Measurements from ENCODE around the gene FYCO1. TPM values are rescaled to one million over a fixed set of nuclear protein-coding genes. Genes with fewer than 3 reads are reported as not detected.

FYCO1 gene
- total and polyA plus RNA-seq, 9 of the 15 experiments (the other 6 are each of a cell fraction or from before 2014, with no cell fraction given) = 2.1 to 13.8 (median 7.4) TPM

GRCh38 chr3:45986303-45986982 is 9.2 kb downstream of the FYCO1 start:
- Histone ChIP-seq H3K9me1 (ENCODE audit: control insufficient read depth, insufficient read depth, low read length) (peaks cover 9% of the 10 kb centered on the region), H3K27ac (ENCODE audit: extremely low read depth, low read depth, low read length) (peak overlapping the region; percentile 33; the same call in 1 of the 3 replicates), H2AFZ (ENCODE audit: low read depth, low read length) (no peak overlapping the region), H3K36me3 (ENCODE audit: control insufficient read depth, insufficient read depth, low read length) (peaks cover 42% of the 10 kb centered on the region), H3K9me3 (replicated peaks; ENCODE audit: control insufficient read depth, insufficient read depth, low read depth, low read length) (no peaks in the 10 kb centered on the region), H3K4me3 (no peak overlapping the region), H3K79me2 (ENCODE audit: control insufficient read depth, insufficient read depth, low read length) (peaks cover 51% of the 10 kb centered on the region), H3K9ac (ENCODE audit: insufficient read depth in 1 of 2, low read depth in 2 of 2, low read length in 2 of 2) (peak overlapping the region in 1 of 2 experiments; percentile 47; a peak in 1 of 4 replicates), H3K4me1 (replicated peaks in 1 of 2; ENCODE audit: control insufficient read depth in 2 of 2, insufficient read depth in 2 of 2, low read length in 2 of 2) (peaks cover 16 to 45% of the 10 kb centered on the region in 2 experiments), H3K27me3 (ENCODE audit: control insufficient read depth in 2 of 2, insufficient read depth in 2 of 2, low read length in 2 of 2) (no peaks in the 10 kb centered on the region), H3K4me2 (ENCODE audit: insufficient read depth, low read length) (peak overlapping the region; percentile 14; the same call in 1 of the 2 replicates), H4K20me1 (replicated peaks; ENCODE audit: control insufficient read depth, insufficient read depth, low read length) (peaks cover 27% of the 10 kb centered on the region)
- no peak for ATAC-seq
- BruUV-seq (replicated peaks) = no TSS peak
- peak; percentile 81; the same call in 1 of the 2 replicates for TF ChIP-seq HMBOX1 (IDR thresholded peaks at IDR 0.05)
- peak; percentile 42; the same call in 1 of the 2 replicates for TF ChIP-seq FOSL1 (tag; conservative IDR thresholded peaks at IDR 0.05)
- TF ChIP-seq CBX8 (IDR thresholded peaks at IDR 0.05; ENCODE audit: borderline replicate concordance, extremely low read depth, low read depth, low read length, poor library complexity, severe bottlenecking) = no peak
- no peak for TF ChIP-seq STAT5A (IDR thresholded peaks at IDR 0.05; ENCODE audit: borderline replicate concordance, low read length)
- no peak for TF ChIP-seq ZNF311 (CRISPR knock-in tag; IDR thresholded peaks at IDR 0.05)
- TF ChIP-seq MEF2D (tag; conservative IDR thresholded peaks at IDR 0.05; ENCODE audit: low read depth) = peak; percentile 25; the same call in 1 of the 2 replicates
- no peak for TF ChIP-seq ZFP36 (IDR thresholded peaks at IDR 0.05; ENCODE audit: low read depth, low read length, partially characterized antibody)
- TF ChIP-seq ZNF707 (CRISPR knock-in tag; conservative IDR thresholded peaks at IDR 0.05) = no peak
- TF ChIP-seq, protein P1, sequence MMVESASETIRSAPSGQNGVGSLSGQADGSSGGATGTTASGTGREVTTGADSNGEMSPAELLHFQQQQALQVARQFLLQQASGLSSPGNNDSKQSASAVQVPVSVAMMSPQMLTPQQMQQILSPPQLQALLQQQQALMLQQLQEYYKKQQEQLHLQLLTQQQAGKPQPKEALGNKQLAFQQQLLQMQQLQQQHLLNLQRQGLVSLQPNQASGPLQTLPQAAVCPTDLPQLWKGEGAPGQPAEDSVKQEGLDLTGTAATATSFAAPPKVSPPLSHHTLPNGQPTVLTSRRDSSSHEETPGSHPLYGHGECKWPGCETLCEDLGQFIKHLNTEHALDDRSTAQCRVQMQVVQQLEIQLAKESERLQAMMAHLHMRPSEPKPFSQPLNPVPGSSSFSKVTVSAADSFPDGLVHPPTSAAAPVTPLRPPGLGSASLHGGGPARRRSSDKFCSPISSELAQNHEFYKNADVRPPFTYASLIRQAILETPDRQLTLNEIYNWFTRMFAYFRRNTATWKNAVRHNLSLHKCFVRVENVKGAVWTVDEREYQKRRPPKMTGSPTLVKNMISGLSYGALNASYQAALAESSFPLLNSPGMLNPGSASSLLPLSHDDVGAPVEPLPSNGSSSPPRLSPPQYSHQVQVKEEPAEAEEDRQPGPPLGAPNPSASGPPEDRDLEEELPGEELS (CRISPR knock-in tag; IDR thresholded peaks at IDR 0.05; ENCODE audit: borderline replicate concordance) = no peak
- no peak for TF ChIP-seq MYC (IDR thresholded peaks at IDR 0.05; ENCODE audit: low read depth, low read length)
- no peak for TF ChIP-seq MYC (CRISPR knock-in tag; IDR thresholded peaks at IDR 0.05; ENCODE audit: borderline replicate concordance, low read depth)
- TF ChIP-seq DPF2 (IDR thresholded peaks at IDR 0.05) = no peak
- TF ChIP-seq MEF2A (IDR thresholded peaks at IDR 0.05; ENCODE audit: control insufficient read depth, low read depth, low read length) = peak; percentile 41; the same call in 1 of the 2 replicates
- no peak for TF ChIP-seq POU5F1 (IDR thresholded peaks at IDR 0.05; ENCODE audit: borderline replicate concordance, low read depth, low read length, partially characterized antibody)
- peak; percentile 16 to 53; a peak in 2 of 4 replicates for TF ChIP-seq FOXA3 (CRISPR knock-in tag; conservative IDR thresholded peaks at IDR 0.05 in 1 of 2, IDR thresholded peaks at IDR 0.05 in 1 of 2)
- TF ChIP-seq ZNF57 (CRISPR knock-in tag; IDR thresholded peaks at IDR 0.05) = no peak
- no peak for TF ChIP-seq ZBED1 (IDR thresholded peaks at IDR 0.05)
- no peak for TF ChIP-seq MCM3 (IDR thresholded peaks at IDR 0.05)
- intact Hi-C loops (cut with micrococcal nuclease) = no loop called here
- POLR2A ChIA-PET = interaction anchor here (0.8 to 0.9 kb wide), 2 partner anchors 8 to 12 kb away, joined by 3 read pairs; no protein-coding TSS in a partner anchor
- peak in 2 of 4 experiments; percentile 29 to 44 for DNase-seq (ENCODE audit: extremely low read depth in 1 of 4, low spot score in 3 of 4)
- in situ Hi-C loops (cut with MboI) = no loop called here
- CTCF ChIA-PET (ENCODE audit: low intra/inter-chr PET ratio) = no interaction called here
- 52% methylated on average over 5 of the region's 5 CpGs for WGBS (ENCODE audit: insufficient coverage, low coverage, missing lambda C conversion rate)
- FAIRE-seq = no peak

Data from K562 (cell line).